GM10266 (cell line): ENCODE measurements around the gene ZNF32.

Source experiments
- DNase-seq: peaks from one replicate; pipeline ENCODE4 v3.0.0; 2012; ENCODE audit errors: extremely low spot score
- TF ChIP-seq, protein P1 (sequence below): IDR thresholded peaks from 2 replicates; pipeline ENCODE4 v1.5.1; 2012; ENCODE audit warnings: mild to moderate bottlenecking, low read depth; ENCODE audit not compliant: control insufficient read depth, insufficient read depth; ENCODE audit errors: missing control alignments

Gene ZNF32

GRCh38 chr10:43658227-43658626 lies 9.5 kb upstream of the ZNF32 start:
- DNase-seq: no peak
- TF ChIP-seq, protein P1, sequence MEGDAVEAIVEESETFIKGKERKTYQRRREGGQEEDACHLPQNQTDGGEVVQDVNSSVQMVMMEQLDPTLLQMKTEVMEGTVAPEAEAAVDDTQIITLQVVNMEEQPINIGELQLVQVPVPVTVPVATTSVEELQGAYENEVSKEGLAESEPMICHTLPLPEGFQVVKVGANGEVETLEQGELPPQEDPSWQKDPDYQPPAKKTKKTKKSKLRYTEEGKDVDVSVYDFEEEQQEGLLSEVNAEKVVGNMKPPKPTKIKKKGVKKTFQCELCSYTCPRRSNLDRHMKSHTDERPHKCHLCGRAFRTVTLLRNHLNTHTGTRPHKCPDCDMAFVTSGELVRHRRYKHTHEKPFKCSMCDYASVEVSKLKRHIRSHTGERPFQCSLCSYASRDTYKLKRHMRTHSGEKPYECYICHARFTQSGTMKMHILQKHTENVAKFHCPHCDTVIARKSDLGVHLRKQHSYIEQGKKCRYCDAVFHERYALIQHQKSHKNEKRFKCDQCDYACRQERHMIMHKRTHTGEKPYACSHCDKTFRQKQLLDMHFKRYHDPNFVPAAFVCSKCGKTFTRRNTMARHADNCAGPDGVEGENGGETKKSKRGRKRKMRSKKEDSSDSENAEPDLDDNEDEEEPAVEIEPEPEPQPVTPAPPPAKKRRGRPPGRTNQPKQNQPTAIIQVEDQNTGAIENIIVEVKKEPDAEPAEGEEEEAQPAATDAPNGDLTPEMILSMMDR: no peak

DNA sequence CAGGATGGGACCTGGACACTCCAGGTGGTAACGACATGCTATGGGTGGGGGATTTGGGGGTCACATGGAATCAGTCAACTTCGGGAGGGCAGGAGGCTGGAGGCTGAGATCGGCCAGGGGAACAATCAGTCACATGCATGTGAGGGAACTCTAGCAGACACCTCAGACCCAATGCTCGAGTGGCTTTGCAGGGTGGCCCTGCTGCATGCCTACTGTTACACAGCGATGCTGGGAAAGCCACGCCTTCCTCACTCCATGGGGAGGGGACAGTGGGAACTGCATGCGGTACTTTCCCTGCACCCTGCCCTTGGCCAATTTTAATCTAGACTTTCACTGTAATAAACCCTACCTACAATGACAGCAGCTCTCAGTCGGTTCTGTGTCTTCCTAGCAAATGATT lies 6.6 kb upstream of the ZNF32 start:
- TF ChIP-seq, protein P1: no peak
- no peak for DNase-seq

GRCh38 chr10:43653746-43654145 lies 5.1 kb upstream of the ZNF32 start:
- TF ChIP-seq, protein P1: no peak
- no peak for DNase-seq

DNA sequence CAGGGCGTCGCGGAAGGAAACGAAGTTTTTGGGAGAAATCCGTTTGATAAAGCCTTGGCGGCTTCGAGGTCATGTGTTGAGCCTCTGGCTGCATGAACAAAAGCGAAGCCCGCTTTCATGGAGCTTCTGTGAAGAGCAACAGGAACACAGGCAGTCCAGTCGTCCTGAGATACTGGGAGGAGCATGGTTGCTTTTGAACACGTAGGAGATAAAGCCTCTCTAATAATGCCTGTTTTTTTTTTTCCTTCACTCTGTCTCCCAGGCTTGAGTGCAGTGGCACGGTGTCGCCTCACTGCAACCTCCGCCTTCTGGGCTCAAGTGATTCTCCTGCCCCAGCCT lies 473 bp upstream of the ZNF32 start:
- TF ChIP-seq, protein P1: no peak
- DNase-seq: peak; percentile 37

DNA sequence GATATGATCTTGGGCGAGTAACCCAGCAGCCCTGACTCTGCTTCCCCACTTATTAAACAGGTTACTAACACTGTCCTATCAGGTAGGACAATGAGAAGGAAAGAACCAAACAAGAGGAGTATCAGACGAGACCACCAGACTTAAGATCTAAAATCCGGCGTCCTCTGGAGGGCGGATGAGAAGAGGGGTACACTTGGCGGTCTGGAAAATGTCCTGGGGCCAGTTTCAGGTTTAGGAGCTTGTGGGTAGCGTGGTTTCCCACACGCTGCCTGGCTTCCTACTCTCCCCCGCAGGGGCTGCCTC lies 635 bp downstream of the ZNF32 start:
- no peak for DNase-seq
- TF ChIP-seq, protein P1: no peak

- TF ChIP-seq, protein P1: no peak
- no peak for DNase-seq
Measured at GRCh38 chr10:43647576-43647975, 1.1 kb downstream of the ZNF32 start.

GRCh38 chr10:43645866-43646265 lies 2.8 kb downstream of the ZNF32 start:
- no peak for DNase-seq
- TF ChIP-seq, protein P1: no peak
